Right lobe of liver (tissue), 6 donors: ENCODE measurements around the gene ENO2. TPM values are rescaled to one million over a fixed set of nuclear protein-coding genes. Genes with fewer than 3 reads are reported as not detected.
"Not testable (repeated sequence)": the region's sequence is repeated elsewhere in the genome, so short reads cannot be mapped to it uniquely, and the experiment has no call there.

Experiments
- ATAC-seq, 4 donors: fragments of 200-7000 bp; cut with Tn5 transposase; one replicate each; pipeline ENCODE4 v1.9.1; 2020; ENCODE audit warnings: mild to moderate bottlenecking in 4 of 4, moderate library complexity in 4 of 4
- DNase-seq, 3 donors: peaks; one replicate each; pipeline ENCODE4 v3.0.0-alpha.2; 2020
- H3K27ac ChIP-seq, 3 donors: fragments of 200-600 bp; one replicate each; pipeline ENCODE4 v1.8.0; 2022
- H3K27me3 ChIP-seq, 2 donors: fragments of 200-600 bp; one replicate each; pipeline ENCODE4 v1.8.0; 2022
- H3K36me3 ChIP-seq, 4 donors: fragments of 200-600 bp; sonication (generic) in 1 of 4; one replicate each; pipeline versions ENCODE4 v1.5.1 to v1.8.0; 2017 to 2022; ENCODE audit warnings: control low read depth in 1 of 4
- H3K4me1 ChIP-seq, 4 donors: fragments of 200-600 bp; sonication (generic) in 1 of 4; one replicate each; pipeline versions ENCODE4 v1.5.1 to v1.8.0; 2017 to 2022; ENCODE audit warnings: control low read depth in 1 of 4
- H3K4me3 ChIP-seq, 3 donors: fragments of 200-600 bp; one replicate each; pipeline ENCODE4 v1.8.0; 2022
- H3K9me3 ChIP-seq, 4 donors: fragments of 200-600 bp; sonication (generic) in 1 of 4; one replicate each; pipeline versions ENCODE4 v1.5.1 to v1.8.0; 2017 to 2022; ENCODE audit warnings: control low read depth in 1 of 4
- POLR2A ChIP-seq: fragments of 450-650 bp; IDR thresholded peaks from one replicate; pipeline ENCODE4 v1.6.1; 2017; ENCODE audit warnings: antibody characterized with exemption, mild to moderate bottlenecking
- WGBS: methylation state at CpG from one replicate; pipeline ENCODE4 v1.1.6; 2018; ENCODE audit warnings: low coverage, low lambda C conversion rate; ENCODE audit not compliant: insufficient coverage; ENCODE audit errors: missing lambda C conversion rate; 5-methylcytosine and 5-hydroxymethylcytosine counted together
- intact Hi-C, 2 donors: fragments of 100-400 bp; cut with DNase I; formaldehyde crosslinking; loops; one replicate each; pipeline versions ENCODE4 v1.11.2 to v1.14.1; 2022
- long read RNA-seq: library from polyadenylated mRNA; unstranded; transcript quantifications from one replicate; pipeline ENCODE4 v2.0.0, GENCODE V29; 2019
- total RNA-seq, 6 experiments: library from RNA; depleted of rRNA in 2 of 6; stranded (reverse); fragments of >200 nt in 2 of 6; fragmentation: NEBNext Ultra II Directional in 3 of 6; extraction: Animal tissue kit (Norgen Biotek cat#: 25700) in 3 of 6; gene quantifications; one replicate each; pipeline versions ENCODE4 v1.1.0 to v1.2.4, GENCODE V29; 2016 to 2023
- TF ChIP-seq, protein P1 (sequence below), 4 donors: fragments of 200-600 bp in 3 of 4; fragments of 450-650 bp in 1 of 4; IDR thresholded peaks; one replicate each; pipeline versions ENCODE4 v1.5.1 to v1.8.0; 2016 to 2022; ENCODE audit warnings: antibody characterized with exemption in 4 of 4, mild to moderate bottlenecking in 2 of 4
- donor health status: DM: no; HTN: yes; CAD: no.
- donor health status: DM: no; HTN: no; CAD: no.
- donor health status: DM: no; HTN: no; CAD: no.
- donor health status: DM: no; HTN: yes; CAD: no.
- donor health status: DM: no; HTN: yes; CAD: no.

The ENO2 gene
- 1 to 10 TPM; 1.1 to 9.3 (median 2.0) TPM for total RNA-seq
- long read RNA-seq: 0 reads

GRCh38 chr12:6914246-6914946 is at the start of gene ENO2:
TSS of gene ENO2 (plus strand) at chr12:6914580. CDS start at chr12:6915833, 1,253 bp downstream.
- no peak within 1 kb of the TSS for H3K27ac ChIP-seq
- peak within 1 kb of the TSS; percentile 46 to 49 (median 47) for H3K4me3 ChIP-seq
- no peaks in the 10 kb centered on the region for H3K27me3 ChIP-seq
- under 1% methylated on average over 23 of the region's 68 CpGs for whole genome bisulfite sequencing
- DNase-seq (peak in 1 of 3 donors; percentile 82), ATAC-seq (peak; percentile 65 to 88 (median 76))
- peaks cover 0 to 9% (median 0%) of the 10 kb centered on the region in 4 donors for H3K4me1 ChIP-seq
- TF ChIP-seq POLR2A: no peak
- TF ChIP-seq, protein P1, sequence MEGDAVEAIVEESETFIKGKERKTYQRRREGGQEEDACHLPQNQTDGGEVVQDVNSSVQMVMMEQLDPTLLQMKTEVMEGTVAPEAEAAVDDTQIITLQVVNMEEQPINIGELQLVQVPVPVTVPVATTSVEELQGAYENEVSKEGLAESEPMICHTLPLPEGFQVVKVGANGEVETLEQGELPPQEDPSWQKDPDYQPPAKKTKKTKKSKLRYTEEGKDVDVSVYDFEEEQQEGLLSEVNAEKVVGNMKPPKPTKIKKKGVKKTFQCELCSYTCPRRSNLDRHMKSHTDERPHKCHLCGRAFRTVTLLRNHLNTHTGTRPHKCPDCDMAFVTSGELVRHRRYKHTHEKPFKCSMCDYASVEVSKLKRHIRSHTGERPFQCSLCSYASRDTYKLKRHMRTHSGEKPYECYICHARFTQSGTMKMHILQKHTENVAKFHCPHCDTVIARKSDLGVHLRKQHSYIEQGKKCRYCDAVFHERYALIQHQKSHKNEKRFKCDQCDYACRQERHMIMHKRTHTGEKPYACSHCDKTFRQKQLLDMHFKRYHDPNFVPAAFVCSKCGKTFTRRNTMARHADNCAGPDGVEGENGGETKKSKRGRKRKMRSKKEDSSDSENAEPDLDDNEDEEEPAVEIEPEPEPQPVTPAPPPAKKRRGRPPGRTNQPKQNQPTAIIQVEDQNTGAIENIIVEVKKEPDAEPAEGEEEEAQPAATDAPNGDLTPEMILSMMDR (IDR thresholded peaks at IDR 0.05): no peak
- intact Hi-C loops: no loop called here
- H3K9me3 ChIP-seq: no peaks in the 10 kb centered on the region
- H3K36me3 ChIP-seq: no peaks in the 10 kb centered on the region

DNA sequence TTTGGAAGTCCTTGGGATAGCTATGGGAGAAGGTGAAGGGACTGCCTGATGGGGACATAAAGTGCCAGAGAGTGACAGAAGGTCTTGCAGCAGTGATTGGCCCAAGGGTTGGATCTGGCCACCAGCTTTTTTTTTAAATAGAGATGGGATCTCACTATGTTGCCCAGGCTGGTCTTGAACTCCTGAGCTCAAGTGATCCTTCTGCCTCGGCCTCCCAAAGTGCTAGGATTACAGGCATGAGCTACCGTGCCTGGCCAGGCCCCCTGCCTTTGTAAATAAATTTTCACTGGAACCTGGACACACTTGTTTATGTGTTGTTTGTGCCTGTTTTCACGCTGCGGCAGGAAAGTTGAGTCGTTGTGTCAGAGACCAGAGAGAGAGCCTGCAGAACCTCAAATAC is 49.1 kb upstream of the ENO2 start:
- intact Hi-C loops, H3K27ac ChIP-seq, H3K27me3 ChIP-seq, H3K4me3 ChIP-seq, ATAC-seq, H3K9me3 ChIP-seq: not testable (repeated sequence)
- H3K36me3 ChIP-seq: peaks cover 0 to 36% (median 19%) of the 10 kb centered on the region in 4 donors
- WGBS: 97% methylated on average over 4 of the region's 5 CpGs
- peak in 2 of 3 donors; percentile 13 to 30 for DNase-seq
- peaks cover 0 to 21% (median 10%) of the 10 kb centered on the region in 4 donors for H3K4me1 ChIP-seq

GRCh38 chr12:6866163-6866919 is 48.0 kb upstream of the ENO2 start:
- Histone ChIP-seq H3K27me3 (no peaks in the 10 kb centered on the region), H3K27ac (peak overlapping the region; percentile 67 to 97 (median 93)), H3K36me3 (peaks cover 0 to 36% (median 18%) of the 10 kb centered on the region in 4 donors), H3K9me3 (no peaks in the 10 kb centered on the region), H3K4me1 (peaks cover 0 to 24% (median 10%) of the 10 kb centered on the region in 4 donors), H3K4me3 (peak overlapping the region in 2 of 3 donors; percentile 93 to 96)
- 61% methylated on average over 11 of the region's 19 CpGs for WGBS
- intact Hi-C loops: no loop called here
- TF ChIP-seq, protein P1 (IDR thresholded peaks at IDR 0.05): no peak
- TF ChIP-seq POLR2A: no peak
- DNase-seq: peak in 1 of 3 donors; percentile 36
- ATAC-seq: no peak

DNA sequence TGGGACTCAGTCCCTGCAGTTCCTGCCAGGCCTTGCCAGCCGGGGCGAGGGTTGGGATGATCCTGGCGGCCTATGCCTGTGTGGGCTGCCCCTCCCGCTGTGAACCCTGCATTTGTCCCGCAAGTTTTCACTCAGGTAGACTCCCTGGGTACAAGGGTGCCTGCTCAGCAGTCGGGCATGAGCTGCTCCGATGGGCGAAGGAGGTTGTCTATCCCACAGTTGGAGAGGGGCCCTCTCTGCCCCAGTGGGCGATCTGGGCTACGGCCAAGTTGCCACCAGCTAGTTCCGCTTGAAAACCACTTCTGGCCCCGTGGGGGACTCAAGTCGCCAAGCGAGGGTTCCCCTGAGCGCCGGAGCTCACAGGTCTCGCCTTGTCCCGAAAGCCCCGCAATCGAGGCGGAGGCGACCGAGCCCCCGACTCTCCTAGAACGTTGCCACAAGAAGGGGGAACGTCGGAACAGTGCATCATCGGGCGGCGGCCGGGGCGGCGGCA is 47.4 kb upstream of the ENO2 start:
- Histone ChIP-seq H3K9me3 (no peaks in the 10 kb centered on the region), H3K36me3 (peaks cover 0 to 32% (median 15%) of the 10 kb centered on the region in 4 donors), H3K27ac (peak overlapping the region; percentile 67 to 97 (median 93)), H3K4me1 (peaks cover 0 to 30% (median 10%) of the 10 kb centered on the region in 4 donors), H3K4me3 (peak overlapping the region; percentile 93 to 98 (median 96)), H3K27me3 (no peaks in the 10 kb centered on the region)
- 0% methylated on average over 4 of the region's 33 CpGs for WGBS
- TF ChIP-seq, protein P1 (IDR thresholded peaks at IDR 0.05): no peak
- no peak for TF ChIP-seq POLR2A
- DNase-seq (peak; percentile 71 to 86 (median 86)), ATAC-seq (peak; percentile 41 to 59 (median 58))
- intact Hi-C loops: no loop called here
